Nucleus accumbens (tissue), 56 donors: Measurements from ENCODE around the gene WNT3A.

Experiments used
- DNase-seq, 56 donors: peaks; one replicate each; lab custom pipeline; 2025; lab: John Stamatoyannopoulos, UW

WNT3A gene

GRCh38 chr1:228079601-228080263 is 72.9 kb downstream of the WNT3A start:
- no peak for DNase-seq

- DNase-seq = no peak
Observed at GRCh38 chr1:228081144-228081543, 74.3 kb downstream of the WNT3A start.

GRCh38 chr1:228081578-228082213 is 74.9 kb downstream of the WNT3A start:
- DNase-seq = no peak

GRCh38 chr1:228082214-228082917 is 75.6 kb downstream of the WNT3A start, which contains the start of gene ARF1:
Gene ARF1, plus strand, starts transcription at chr1:228082708. Its CDS starts 14,407 bp downstream, at chr1:228097115.
- peak; percentile 43 to 94 (median 86) for DNase-seq

GRCh38 chr1:228082918-228083870 is 76.4 kb downstream of the WNT3A start:
- DNase-seq = peak in 18 of 56 donors; percentile 29 to 72 (median 54)

- peak in 4 of 56 donors; percentile 24 to 36 (median 32) for DNase-seq
Observed at GRCh38 chr1:228083871-228084278, 77.1 kb downstream of the WNT3A start.

GRCh38 chr1:228084325-228084724 is 77.5 kb downstream of the WNT3A start:
- DNase-seq = no peak

GRCh38 chr1:228084797-228085196 is 78.0 kb downstream of the WNT3A start:
- no peak for DNase-seq

- no peak for DNase-seq
Observed at GRCh38 chr1:228085287-228085951, 78.6 kb downstream of the WNT3A start.

GRCh38 chr1:228087771-228088251 is 81.0 kb downstream of the WNT3A start:
- DNase-seq = peak in 1 of 56 donors; percentile 47

GRCh38 chr1:228088586-228089498 is 82.0 kb downstream of the WNT3A start:
- DNase-seq = no peak

- no peak for DNase-seq
Observed at GRCh38 chr1:228089519-228090380, 83.0 kb downstream of the WNT3A start.

- DNase-seq = peak in 2 of 56 donors; percentile 19 to 29
Observed at GRCh38 chr1:228090613-228091081, 83.8 kb downstream of the WNT3A start.

GRCh38 chr1:228091084-228091483 is 84.3 kb downstream of the WNT3A start:
- no peak for DNase-seq

- no peak for DNase-seq
Observed at GRCh38 chr1:228092342-228093049, 85.7 kb downstream of the WNT3A start.

- no peak for DNase-seq
Observed at GRCh38 chr1:228093050-228093906, 86.5 kb downstream of the WNT3A start.
